Astrocyte (in vitro differentiated cells and primary cell): ENCODE data around the gene RHO. TPM values are rescaled to one million over a fixed set of nuclear protein-coding genes. Genes with fewer than 3 reads are reported as not detected.

Experiments
- DNase-seq: peaks from one replicate; pipeline ENCODE4 v3.0.0-alpha.2; 2010; ENCODE audit warnings: low read depth
- FAIRE-seq: peaks from 2 replicates; lab custom pipeline; 2011; peaks lifted over from hg19 to GRCh38; lab: Jason Lieb, UNC
- H2AFZ ChIP-seq: 2 replicates; pipeline ENCODE4 v1.6.0; 2012; ENCODE audit warnings: low read depth, low read length, inconsistent platforms
- H3K27ac ChIP-seq: 2 replicates; pipeline ENCODE4 v1.5.1; 2011; ENCODE audit warnings: low read depth, low read length, inconsistent platforms
- H3K27me3 ChIP-seq: 2 replicates; pipeline ENCODE4 v1.6.0; 2011; ENCODE audit warnings: low read length, inconsistent platforms; ENCODE audit not compliant: insufficient read depth
- H3K36me3 ChIP-seq: 2 replicates; pipeline ENCODE4 v1.5.1; 2011; ENCODE audit warnings: low read length, inconsistent platforms; ENCODE audit not compliant: insufficient read depth
- H3K4me1 ChIP-seq: 2 replicates; pipeline ENCODE4 v1.5.1; 2011; ENCODE audit warnings: low read length, inconsistent platforms; ENCODE audit not compliant: insufficient read depth
- H3K4me2 ChIP-seq: 2 replicates; pipeline ENCODE4 v1.6.0; 2012; ENCODE audit warnings: low read length, inconsistent platforms
- H3K4me3 ChIP-seq: 2 replicates; pipeline ENCODE4 v1.5.1; 2011; ENCODE audit warnings: low read depth, mild to moderate bottlenecking, low read length, inconsistent platforms; ENCODE audit not compliant: insufficient read depth
- H3K79me2 ChIP-seq: 2 replicates; pipeline ENCODE4 v1.6.0; 2012; ENCODE audit warnings: mild to moderate bottlenecking, low read length, inconsistent platforms; ENCODE audit not compliant: insufficient read depth
- H3K9ac ChIP-seq: 2 replicates; pipeline ENCODE4 v1.6.0; 2012; ENCODE audit warnings: mild to moderate bottlenecking, low read length, inconsistent platforms
- H3K9me3 ChIP-seq: 2 replicates; pipeline ENCODE4 v1.5.1; 2012; ENCODE audit warnings: low read depth, mild to moderate bottlenecking, low read length, inconsistent platforms; ENCODE audit not compliant: insufficient read depth
- H4K20me1 ChIP-seq: 2 replicates; pipeline ENCODE4 v1.6.0; 2012; ENCODE audit warnings: low read length, inconsistent platforms; ENCODE audit not compliant: insufficient read depth
- H3K27ac Mint-ChIP-seq: one replicate; pipeline ENCODE4 v1.8.0; 2021; ENCODE audit warnings: mild to moderate bottlenecking, mixed read lengths; ENCODE audit not compliant: unreplicated experiment
- H3K27me3 Mint-ChIP-seq: one replicate; pipeline ENCODE4 v1.8.0; 2021; ENCODE audit warnings: low read depth, mixed read lengths; ENCODE audit not compliant: unreplicated experiment
- H3K36me3 Mint-ChIP-seq: one replicate; pipeline ENCODE4 v1.8.0; 2021; ENCODE audit warnings: low read depth, mixed read lengths; ENCODE audit not compliant: unreplicated experiment
- H3K4me1 Mint-ChIP-seq: one replicate; pipeline ENCODE4 v1.8.0; 2021; ENCODE audit warnings: low read depth, mixed read lengths; ENCODE audit not compliant: unreplicated experiment
- H3K4me3 Mint-ChIP-seq: one replicate; pipeline ENCODE4 v1.8.0; 2021; ENCODE audit warnings: mild to moderate bottlenecking, moderate library complexity, mixed read lengths; ENCODE audit not compliant: unreplicated experiment
- H3K9me3 Mint-ChIP-seq: one replicate; pipeline ENCODE4 v1.8.0; 2021; ENCODE audit warnings: mild to moderate bottlenecking, mixed read lengths; ENCODE audit not compliant: unreplicated experiment
- EZH2 ChIP-seq: IDR thresholded peaks from 2 replicates; pipeline ENCODE4 v1.6.1; 2012; ENCODE audit warnings: mild to moderate bottlenecking, low read length, inconsistent platforms; ENCODE audit not compliant: insufficient read depth
- total RNA-seq: library from RNA; stranded (reverse); gene quantifications from 2 replicates; pipeline ENCODE4 v1.2.1, GENCODE V29; 2021
- TF ChIP-seq, protein P1 (sequence below): IDR thresholded peaks from 2 replicates; pipeline ENCODE4 v1.5.1; 2011; ENCODE audit warnings: low read depth, mild to moderate bottlenecking, inconsistent platforms, low read length, moderate library complexity; ENCODE audit not compliant: insufficient read depth

Gene RHO
- total RNA-seq, 1 donor from 2014 or later: not detected

GRCh38 chr3:129526121-129526900 is 2.1 kb upstream of the RHO start:
- H3K4me1 Mint-ChIP-seq: peaks cover 11% of the 10 kb centered on the region
- Histone ChIP-seq H3K36me3 (no peaks in the 10 kb centered on the region), H3K79me2 (no peaks in the 10 kb centered on the region), H2AFZ (no peak overlapping the region), H3K4me2 (no peak overlapping the region), H3K27ac (no peak overlapping the region), H3K9me3 (no peaks in the 10 kb centered on the region), H4K20me1 (no peaks in the 10 kb centered on the region), H3K9ac (no peak overlapping the region), H3K4me1 (peaks cover 7% of the 10 kb centered on the region), H3K4me3 (no peak overlapping the region), H3K27me3 (no peaks in the 10 kb centered on the region)
- H3K36me3 Mint-ChIP-seq: peaks cover 2% of the 10 kb centered on the region
- no peak for DNase-seq
- peaks cover 18% of the 10 kb centered on the region for H3K27me3 Mint-ChIP-seq
- TF ChIP-seq EZH2: no peak
- TF ChIP-seq, protein P1, sequence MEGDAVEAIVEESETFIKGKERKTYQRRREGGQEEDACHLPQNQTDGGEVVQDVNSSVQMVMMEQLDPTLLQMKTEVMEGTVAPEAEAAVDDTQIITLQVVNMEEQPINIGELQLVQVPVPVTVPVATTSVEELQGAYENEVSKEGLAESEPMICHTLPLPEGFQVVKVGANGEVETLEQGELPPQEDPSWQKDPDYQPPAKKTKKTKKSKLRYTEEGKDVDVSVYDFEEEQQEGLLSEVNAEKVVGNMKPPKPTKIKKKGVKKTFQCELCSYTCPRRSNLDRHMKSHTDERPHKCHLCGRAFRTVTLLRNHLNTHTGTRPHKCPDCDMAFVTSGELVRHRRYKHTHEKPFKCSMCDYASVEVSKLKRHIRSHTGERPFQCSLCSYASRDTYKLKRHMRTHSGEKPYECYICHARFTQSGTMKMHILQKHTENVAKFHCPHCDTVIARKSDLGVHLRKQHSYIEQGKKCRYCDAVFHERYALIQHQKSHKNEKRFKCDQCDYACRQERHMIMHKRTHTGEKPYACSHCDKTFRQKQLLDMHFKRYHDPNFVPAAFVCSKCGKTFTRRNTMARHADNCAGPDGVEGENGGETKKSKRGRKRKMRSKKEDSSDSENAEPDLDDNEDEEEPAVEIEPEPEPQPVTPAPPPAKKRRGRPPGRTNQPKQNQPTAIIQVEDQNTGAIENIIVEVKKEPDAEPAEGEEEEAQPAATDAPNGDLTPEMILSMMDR: no peak
- no peak for FAIRE-seq
- no peak overlapping the region for H3K4me3 Mint-ChIP-seq
- H3K9me3 Mint-ChIP-seq: no peaks in the 10 kb centered on the region
- H3K27ac Mint-ChIP-seq: no peak overlapping the region

- H3K9me3 ChIP-seq: no peaks in the 10 kb centered on the region
- H3K4me3 Mint-ChIP-seq: no peak overlapping the region
- H4K20me1 ChIP-seq: no peaks in the 10 kb centered on the region
- H3K4me1 ChIP-seq: peaks cover 7% of the 10 kb centered on the region
- H3K4me2 ChIP-seq: no peak overlapping the region
- no peaks in the 10 kb centered on the region for H3K27me3 ChIP-seq
- H3K9ac ChIP-seq: no peak overlapping the region
- peaks cover 11% of the 10 kb centered on the region for H3K4me1 Mint-ChIP-seq
- peaks cover 16% of the 10 kb centered on the region for H3K27me3 Mint-ChIP-seq
- H3K4me3 ChIP-seq: no peak overlapping the region
- DNase-seq (no peak), FAIRE-seq (no peak)
- H3K36me3 Mint-ChIP-seq: peaks cover under 1% of the 10 kb centered on the region
- H3K9me3 Mint-ChIP-seq: no peaks in the 10 kb centered on the region
- H2AFZ ChIP-seq: no peak overlapping the region
- TF ChIP-seq, protein P1: no peak
- TF ChIP-seq EZH2: no peak
- H3K36me3 ChIP-seq: no peaks in the 10 kb centered on the region
- no peak overlapping the region for H3K27ac Mint-ChIP-seq
- no peak overlapping the region for H3K27ac ChIP-seq
- no peaks in the 10 kb centered on the region for H3K79me2 ChIP-seq
Measured at GRCh38 chr3:129527262-129527661, 1.2 kb upstream of the RHO start.
